ENCODE data around the gene PLCL1.
"Not testable (repeated sequence)": the region's sequence is repeated elsewhere in the genome, so short reads cannot be mapped to it uniquely, and the experiment has no call there.

The PLCL1 gene

DNA sequence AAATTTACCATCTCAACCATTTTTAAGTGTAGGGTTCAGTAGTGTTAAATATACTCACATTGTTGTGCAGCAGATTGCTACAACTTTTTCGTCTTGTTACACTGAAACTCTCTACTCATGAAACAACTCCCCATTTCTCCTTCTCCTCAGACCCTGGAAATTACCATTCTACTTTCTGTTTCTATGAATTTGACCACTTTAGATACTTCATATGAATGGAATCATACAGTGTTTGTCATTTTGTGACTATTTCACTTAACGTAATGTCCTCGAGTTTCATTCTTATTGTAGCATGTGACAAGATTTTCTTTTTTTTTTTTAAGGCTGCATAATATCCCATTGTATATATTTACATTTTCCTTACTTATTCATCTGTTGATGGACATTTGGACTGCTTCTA lies 203.8 kb downstream of the PLCL1 start:
- no peak for FAIRE-seq

DNA sequence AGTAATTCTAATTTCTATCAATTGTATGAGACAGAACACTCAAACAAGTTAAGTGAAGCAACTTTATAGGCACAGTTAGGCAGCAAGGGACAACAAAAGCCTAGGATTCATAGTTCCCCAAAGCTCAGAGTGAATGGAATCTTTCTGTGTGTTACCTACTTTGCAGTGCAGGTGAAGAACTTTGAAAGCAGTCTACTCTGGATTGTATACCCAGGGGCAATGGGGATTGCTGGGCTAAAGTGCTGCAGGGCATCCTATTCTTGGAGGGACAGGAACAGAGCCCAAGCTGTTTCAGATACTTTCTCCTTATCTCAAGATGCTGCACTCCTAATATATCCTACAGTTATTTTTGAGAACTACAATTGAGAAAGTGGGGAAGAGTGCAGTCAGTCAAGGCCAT lies 207.6 kb downstream of the PLCL1 start:
- no peak for FAIRE-seq

DNA sequence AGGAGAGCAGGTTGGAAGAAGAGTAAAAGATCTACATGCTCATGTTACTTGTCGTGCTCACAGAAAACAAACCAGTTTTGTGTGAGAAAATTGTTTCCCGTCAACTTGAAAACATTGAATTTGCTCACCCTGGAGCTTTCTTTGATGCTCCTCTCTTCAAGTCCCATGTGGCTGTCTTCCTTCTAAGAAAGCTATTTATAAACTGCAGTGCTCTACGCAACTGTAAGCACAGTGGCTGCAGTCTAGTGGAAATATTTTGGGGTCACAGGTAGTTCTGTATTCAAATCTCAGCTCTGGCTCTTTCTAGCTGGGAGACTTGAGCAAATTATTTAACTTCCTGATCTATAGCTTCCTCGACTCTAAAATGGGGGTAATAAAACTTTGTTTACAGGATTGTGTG lies 211.8 kb downstream of the PLCL1 start:
- FAIRE-seq = no peak

DNA sequence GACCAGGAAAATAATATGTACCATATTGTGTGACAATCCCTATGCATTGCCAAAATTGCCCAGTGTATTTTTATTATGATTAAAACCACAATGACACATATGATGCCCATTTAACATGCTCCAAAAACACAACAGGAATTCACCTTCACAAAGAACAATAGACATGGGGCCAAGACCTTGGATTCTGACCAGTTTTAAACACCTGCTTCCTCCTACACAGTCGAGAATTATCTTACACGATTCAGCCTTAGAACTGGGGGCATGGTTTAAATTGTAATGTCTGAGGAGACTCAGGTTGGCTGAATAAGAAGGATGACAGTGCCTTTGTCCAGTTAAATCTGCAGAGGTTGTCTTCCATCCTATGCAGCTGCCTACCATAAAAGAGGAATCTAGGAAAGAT lies 212.7 kb downstream of the PLCL1 start:
- FAIRE-seq = no peak

DNA sequence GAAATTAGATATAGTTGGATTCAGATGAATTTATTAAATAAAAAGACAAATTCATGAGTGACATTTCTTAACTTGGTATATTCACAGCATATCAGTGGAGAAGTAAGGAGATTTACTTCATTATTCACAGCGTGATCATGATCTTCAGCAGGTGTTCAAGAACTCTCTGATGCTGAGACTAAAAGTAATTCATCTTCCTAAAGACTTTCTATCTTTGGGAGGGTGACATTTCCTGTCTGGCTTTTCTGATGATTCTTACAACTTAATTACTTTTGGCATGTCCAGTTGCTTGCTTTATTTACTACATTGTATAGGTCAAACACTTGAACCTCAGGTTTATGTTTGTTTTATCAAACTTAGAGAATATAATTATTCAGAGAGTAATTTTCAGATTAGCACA lies 224.6 kb downstream of the PLCL1 start:
- no peak for FAIRE-seq

DNA sequence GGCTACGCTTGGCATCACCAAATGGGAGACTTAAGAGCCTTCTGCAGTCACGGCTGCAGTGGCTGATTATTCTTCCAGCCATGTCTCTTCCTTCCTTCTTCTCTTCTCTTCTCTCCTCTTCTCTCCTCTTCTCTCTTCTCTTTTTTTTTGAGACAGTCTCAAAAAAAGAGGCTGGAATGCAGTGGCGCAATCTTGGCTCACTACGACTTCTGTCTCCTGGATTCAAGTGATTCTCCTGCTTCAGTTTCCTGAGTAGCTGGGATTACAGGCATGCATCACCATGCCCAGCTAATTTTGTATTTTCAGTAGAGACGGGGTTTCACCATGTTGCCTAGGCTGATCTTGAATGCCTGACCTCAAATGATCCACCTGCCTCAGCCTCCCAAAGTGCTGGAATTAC lies 225.2 kb downstream of the PLCL1 start:
- not testable (repeated sequence) for FAIRE-seq

DNA sequence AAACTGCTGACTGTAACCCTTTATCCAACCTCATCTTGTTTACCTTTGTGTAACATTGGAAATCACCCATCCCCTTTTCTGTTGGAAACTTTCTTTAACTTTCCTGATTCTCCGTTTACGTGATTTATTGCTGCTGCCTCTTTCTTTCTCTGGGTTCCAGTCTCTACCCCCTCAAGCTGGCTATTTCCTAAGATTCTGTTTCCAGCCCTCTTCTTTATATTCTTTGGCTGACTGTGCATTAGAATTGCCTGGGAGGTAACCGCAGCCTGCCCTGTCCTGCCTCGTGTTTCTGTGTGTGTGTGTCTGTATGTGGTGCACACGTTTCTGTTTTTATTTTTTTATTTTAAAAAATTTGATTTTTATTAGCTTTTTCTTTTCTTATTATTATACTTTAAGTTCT lies 229.2 kb downstream of the PLCL1 start:
- FAIRE-seq = no peak

DNA sequence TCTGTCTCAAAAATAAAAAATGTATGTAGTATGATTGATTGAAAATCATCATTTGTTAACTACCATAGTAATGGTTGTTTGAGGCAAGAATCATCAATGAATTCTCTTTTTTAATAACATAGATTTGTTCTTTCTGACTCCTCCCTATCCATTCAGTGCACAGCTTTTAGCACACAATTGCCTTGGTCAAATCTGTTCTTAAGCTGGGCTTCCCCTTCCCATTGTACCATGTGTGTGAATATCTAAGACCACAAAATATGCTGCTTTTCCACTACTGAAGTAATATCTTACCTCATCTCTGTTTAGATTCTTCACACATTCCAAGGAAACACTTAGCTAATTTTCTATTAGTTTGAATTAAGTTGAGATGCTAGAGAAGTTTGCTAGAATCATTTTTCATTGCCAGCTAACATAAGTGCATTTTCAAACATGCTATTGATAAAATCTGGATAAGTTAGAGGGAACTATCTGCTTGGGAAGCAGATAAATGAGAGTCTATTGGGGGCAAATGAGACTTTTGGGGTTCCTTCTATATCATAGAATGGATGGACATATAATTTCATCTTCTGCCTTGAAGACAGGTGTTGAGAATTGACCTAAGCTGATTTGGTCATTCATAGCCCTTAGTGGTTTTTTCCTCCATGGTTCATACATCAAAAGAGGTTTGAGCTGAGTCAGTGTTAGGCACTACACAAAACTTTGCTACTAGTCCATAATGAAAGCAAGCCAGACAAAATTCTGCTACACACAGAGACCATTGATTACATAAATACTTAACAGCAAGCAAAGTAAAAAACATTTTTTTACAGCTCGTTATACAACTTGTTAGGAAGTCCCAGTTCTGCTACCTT lies 231.9 kb downstream of the PLCL1 start:
- no peak for FAIRE-seq

DNA sequence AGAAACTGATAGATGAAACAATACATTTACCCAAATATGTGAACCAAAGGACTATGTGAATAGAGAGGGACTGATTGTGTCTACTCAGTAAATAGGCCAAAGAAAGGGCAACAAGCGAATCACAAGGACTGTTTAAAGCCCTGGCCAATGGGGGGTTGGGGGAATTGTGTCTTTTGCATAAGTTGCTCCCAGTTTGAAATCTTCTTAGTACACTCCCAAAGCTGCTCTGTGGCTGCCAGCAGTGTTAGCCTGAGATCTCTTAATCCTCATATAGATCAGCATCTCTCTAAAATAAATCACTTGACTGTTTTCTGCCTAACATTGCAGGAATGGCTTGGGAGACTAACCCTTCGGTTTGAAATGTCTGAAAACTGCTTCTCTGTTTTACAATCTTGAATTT lies 236.4 kb downstream of the PLCL1 start:
- FAIRE-seq = no peak

DNA sequence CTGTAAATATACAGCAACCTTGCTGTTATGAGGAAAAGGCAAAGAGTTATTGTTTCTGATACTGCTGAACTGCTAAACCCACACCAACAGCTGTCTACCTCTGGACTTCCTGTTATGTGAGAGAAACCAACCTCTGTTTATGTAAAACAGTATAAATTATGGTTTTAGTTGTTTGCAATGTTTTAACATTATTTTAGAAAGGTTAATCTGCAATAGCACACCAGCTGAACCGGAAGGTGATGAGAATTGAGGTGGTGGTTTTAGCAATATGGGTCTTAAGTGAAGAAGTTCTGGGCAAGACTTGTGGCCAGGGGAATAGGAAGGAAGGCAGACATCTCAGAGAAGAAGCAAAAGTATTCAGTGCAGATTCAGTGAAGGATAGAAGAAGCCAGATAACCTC lies 237.8 kb downstream of the PLCL1 start:
- FAIRE-seq = no peak

DNA sequence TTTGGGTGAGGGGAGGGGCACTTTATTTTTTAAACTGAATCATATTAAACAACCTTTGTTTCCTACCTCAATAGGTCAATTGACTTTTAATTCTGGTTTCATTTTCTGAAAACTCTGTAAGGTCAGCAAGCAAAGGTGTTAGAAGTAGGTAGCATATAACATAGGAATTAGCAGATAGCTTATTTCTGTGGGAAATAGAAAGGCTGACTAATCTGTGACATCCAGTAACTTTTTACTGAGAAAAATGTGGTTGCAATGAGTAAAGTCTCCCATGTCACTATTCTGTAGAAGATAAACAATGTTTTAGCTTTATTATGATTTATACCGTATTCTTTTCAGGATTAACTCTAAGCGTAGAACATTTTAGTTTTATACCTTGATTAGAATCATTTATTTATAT lies 240.4 kb downstream of the PLCL1 start:
- no peak for FAIRE-seq

DNA sequence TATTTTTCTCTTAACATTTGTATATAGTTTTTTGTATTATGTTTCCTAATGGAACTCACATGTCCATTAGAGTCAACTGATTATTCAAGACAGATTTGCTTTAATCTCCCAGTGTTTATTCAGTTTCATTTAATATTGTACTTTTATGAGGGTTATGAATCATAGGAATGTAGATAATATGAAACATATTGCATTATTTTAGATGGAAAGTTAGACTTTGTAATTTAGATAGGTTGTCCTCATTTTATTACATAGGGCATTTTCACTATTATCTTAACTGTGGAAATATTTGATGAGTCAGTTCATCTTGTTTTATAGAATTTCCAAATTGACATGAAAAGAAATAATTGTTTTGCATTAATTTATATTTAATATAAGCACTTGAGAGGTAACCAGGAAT lies 240.8 kb downstream of the PLCL1 start:
- FAIRE-seq = no peak

DNA sequence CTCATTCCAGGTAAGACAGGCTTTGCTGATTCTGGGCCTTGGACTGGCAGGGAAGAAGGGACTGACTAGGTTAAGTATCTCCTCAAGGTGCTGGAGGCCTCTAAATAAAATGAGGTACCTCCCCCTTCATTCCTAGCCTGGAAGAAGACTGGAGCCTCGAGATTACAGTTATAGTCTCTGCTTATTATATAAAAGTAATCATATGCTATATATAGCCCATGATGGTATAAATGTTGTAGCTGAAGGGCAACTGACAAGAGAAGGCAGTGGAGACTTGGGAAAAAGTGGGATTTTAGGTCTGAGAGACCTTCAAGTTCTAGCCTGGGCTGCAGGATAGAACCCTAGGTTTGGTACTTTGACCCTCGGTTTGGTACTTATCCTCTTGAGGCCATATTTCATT lies 248.3 kb downstream of the PLCL1 start:
- no peak for FAIRE-seq

DNA sequence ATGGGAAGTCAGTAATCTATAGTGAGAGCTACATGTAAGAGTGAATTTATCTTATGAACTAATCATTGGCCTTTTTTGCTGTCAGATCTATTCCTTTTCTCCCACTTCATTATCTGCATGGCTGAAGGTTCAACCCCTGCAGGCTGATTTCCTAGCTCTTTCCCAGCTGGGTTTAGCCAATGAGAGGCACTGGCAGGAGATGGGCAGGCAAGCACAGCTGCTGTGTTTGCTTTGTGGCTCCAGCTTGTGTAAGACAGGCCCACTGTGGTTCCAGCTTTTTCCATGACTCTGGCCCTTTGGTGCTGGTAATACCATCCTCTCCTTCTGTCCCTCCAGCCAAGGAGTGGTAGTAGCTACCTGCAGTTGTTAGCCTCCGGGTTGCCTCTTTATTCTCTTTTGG lies 248.8 kb downstream of the PLCL1 start:
- FAIRE-seq = no peak

DNA sequence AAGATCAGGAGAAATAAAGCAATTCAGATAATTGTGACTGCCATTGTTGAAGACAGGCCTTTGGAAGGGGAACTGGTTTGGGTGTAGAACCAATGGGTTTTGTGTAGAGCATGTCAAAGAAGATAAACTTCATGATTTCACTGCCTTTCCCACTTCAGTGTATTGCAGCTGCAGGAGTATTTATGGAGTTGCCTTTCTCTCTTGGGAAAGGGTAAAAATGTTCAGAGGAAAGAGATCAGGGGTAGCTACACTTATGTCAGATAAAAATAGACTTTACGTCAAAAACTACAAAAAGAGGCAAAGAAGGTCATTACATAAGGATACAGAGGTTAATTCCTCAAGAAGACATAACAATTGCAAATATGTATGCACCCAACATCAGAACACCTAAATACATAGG lies 249.4 kb downstream of the PLCL1 start:
- FAIRE-seq = no peak

DNA sequence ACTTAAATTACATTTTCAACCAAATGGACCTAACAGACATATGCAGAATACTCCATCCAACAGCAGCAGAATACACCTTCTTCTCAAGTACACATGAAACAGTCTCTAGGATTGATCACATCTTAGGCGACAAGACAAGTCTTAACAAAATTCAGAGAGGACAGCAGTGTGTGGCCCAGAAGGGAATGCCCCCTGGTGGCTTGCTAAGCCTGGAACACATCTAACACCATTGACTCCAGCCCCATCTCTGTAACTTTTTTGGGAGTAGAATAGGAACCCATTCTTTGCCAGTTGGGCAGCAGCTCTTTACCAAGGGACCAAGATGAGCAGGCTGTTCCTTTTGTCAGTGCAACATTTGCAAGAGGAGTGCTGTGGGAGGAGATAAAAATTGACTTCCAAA lies 249.9 kb downstream of the PLCL1 start:
- no peak for FAIRE-seq

DNA sequence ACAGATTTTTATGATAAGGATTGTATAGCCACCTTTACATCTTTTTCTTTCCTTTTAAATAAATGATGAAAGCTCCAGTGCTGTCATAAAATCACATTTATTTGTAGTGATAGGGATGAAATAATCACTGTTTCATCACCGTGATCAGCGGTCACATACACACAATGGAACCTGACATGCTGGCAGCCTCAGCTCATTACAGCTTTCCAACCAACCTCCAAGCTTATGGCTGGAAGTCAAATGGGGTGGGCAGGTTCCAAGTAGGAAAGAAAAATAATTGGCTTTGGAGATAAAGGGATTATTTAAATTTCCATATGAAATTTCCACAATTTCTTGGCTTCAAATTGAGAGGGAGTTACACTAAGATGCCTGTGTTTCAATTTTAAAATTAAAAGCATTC lies 251.3 kb downstream of the PLCL1 start:
- no peak for FAIRE-seq

DNA sequence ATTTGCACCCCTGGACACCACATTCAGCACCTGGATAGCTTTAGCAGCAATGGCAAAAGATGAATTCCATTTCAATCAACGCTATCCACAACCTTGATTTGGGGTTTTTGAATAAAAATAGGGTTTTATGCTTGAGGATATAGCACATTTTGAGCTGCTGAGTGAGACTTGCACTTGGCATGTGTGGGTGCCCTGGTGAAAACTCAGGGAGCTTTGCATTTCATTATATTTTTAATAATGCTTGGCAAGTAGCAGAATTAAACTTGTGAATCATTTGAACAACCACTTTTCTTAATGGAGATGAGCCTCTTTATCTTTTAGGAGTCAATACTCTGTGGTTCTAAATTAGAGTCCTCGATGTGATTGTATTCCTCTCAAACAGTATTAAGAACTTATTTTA lies 252.4 kb downstream of the PLCL1 start:
- no peak for FAIRE-seq

DNA sequence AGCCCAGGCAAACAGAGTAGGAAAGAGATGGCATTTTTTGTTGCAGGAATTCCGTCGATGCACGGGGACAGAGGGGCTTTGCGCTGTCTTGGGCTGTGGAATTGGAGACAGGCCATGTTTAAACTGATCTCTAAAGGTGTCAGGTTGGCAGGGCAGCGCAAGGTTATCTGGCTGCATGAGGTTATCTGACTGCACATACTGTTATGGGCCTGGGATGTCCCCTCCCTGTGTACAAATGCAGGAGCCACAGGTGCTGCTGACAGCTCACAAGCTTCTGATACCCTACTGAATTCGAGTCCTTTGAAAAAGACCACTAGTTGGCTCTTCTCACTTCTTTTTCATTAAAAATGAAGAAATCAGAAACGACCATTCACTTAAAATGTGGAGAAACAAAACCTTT lies 255.4 kb downstream of the PLCL1 start:
- FAIRE-seq = no peak

DNA sequence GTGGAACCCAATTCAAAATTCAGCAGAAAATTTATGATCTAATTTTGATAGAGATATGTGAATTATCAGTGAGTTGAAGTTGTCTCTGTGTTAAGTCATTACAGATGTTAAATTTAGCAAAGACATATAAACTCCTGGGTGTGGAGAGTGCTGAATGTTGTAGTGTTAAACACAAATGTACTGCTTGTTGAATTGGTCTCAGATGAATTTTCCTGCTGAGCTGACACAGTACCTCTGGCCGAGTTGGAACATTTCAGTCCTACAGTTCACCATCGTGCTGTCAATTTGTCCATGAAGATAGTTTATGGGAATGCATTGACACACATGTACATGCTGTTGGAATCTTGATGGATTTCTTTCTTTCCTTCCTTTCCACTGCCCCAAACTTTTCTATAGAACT lies 255.9 kb downstream of the PLCL1 start:
- FAIRE-seq = no peak

DNA sequence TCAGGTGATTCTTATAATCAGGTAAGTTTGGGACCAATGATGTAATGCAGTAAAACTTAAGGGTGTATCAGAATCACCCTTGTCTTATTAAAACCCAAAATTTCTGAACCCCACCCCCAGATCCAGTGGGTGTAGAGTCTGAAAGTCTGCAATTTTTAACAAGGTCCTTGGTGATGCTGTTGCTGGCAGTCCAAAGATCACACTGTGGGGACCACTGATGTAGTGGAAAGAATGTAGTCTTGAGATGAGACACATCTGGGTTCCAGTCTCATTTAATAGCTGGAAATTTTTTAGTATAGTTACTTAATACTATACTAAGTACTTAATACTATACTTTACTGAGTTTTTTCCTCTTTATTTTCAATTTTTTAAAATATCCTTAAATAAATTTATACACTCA lies 258.4 kb downstream of the PLCL1 start:
- FAIRE-seq = no peak

DNA sequence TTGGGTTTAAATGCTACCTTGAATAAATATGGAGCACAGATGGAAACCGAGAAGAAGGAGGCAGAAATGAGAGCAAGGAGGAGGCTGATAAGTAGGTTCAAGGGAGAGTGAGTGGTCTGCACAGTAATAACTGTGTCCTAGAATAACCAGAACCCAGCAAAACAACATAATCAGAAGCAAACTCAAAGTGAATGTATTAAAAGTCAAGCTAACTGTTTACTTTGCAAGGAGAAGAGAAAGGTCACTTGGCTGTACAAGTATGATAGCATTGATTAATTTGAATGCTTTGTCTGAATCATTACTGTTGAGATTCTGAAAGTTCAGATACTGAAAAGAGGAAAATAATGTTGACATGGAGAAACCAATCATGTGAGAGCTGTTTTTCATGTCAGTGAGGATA lies 258.8 kb downstream of the PLCL1 start:
- no peak for FAIRE-seq

DNA sequence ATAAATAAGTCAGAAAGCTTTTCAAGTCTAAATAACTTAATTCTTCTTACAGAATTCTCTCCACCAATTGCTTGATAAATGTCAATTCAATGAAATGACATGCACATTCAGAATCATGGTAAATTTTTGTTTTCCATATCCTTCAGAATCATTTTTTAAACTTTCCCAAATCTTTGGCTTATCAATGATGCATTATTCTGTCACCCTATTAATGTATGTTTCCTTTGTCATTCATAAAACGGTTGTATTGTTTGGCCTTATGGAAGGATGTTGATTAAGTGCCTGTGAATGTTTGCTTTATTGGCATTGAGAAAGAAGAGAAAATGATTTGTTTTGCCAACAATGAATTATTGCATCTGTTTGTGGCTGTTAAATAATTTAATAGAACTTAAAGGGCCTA lies 260.9 kb downstream of the PLCL1 start:
- no peak for FAIRE-seq

DNA sequence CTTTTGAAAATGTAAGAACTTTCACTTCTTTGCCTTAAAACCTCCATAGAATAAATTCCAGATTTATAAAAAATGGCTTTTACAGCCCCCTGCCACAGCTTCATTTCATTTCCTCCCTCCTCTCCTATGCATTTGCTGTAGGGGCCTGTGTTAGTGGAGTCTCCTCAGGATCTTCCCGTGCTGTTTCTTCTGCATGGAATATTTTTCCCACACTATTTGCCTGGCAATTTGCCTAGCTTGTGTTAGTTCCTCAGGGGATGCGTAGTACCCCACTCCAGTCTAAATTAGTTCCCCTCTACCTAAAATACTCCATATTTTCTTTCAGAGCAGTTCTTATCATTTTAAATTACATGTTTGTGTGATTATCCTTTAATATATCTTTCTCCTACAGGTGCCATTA lies 262.2 kb downstream of the PLCL1 start:
- FAIRE-seq = no peak

DNA sequence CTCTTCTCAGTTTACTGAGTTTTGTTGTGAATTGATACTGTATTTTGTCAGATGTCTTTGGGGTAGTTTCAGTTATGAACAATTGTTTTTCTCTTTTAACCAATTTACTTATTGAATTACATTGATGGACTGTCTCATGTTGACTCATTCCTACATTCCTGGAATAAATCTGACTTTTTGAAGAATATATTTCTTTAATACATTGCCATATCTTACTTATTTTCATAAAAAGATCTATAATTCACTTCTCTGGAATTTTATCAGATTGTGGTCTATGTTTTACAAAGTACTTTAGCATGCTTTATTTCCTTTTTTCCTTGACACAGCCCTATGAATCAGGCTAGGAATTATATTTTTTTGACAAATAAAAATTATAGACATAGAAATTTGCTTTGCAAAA lies 268.3 kb downstream of the PLCL1 start:
- FAIRE-seq = no peak

Measured in TTC549 (cell line).